HG02870 (cell line): Measurements from ENCODE around the gene MARCHF6.
A peak's percentile ranks its signal among the peaks of the same experiment; 100 is the strongest.
"Not testable (repeated sequence)": the region's sequence is repeated elsewhere in the genome, so short reads cannot be mapped to it uniquely, and the experiment has no call there.

Experiments
- ATAC-seq: cut with Tn5 transposase; IDR thresholded peaks from one replicate; pipeline ENCODE4 v1.9.1; 2021; ENCODE audit warnings: mild to moderate bottlenecking, moderate library complexity; ENCODE audit not compliant: unreplicated experiment

MARCHF6 gene

DNA sequence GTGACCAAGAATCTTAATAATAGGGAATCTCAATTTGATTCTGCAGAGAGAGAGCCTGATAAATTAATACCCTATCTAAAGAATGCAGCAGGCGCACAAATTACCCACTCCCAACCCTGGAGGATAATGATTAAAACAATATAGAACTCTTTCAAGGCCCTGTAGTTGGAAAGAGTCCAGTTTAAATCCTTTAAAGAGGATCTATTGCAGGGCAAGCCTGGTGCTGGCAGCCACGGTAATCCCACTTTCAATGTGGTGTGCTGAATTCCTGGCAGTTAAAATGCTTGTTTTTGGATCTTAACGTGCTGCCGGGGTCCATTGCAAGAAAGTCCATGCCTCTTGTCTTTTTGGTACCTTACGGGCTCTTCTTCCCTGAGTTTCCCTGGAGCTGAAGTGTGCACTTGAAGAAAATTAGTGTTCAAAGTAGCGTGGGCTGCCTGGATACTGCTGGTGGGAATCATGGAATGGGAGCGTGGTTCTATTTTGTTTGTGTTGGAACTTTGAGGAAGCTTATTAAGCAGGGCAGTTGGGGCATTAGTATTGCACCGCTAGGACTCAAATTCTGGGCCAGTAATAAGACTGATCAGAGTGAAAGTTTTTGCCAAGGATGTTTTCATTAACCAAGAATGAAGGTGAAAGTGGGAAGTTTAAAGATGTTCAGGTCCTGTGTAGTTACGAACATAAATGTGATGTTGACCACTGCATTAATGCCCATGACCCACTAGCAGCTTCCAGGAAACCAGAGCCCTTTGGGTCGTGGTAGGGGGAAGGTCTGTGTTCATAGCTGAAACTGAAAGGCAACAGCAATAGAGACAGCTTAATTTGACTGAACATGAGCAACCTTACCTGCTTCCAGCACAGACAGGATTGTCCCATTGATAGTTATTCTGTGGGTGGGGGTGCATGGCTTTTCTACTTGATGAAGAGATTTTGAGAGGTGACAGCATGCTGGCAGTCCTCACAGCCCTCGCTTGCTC, 20.8 kb downstream of the MARCHF6 start:
- ATAC-seq, result no peak

DNA sequence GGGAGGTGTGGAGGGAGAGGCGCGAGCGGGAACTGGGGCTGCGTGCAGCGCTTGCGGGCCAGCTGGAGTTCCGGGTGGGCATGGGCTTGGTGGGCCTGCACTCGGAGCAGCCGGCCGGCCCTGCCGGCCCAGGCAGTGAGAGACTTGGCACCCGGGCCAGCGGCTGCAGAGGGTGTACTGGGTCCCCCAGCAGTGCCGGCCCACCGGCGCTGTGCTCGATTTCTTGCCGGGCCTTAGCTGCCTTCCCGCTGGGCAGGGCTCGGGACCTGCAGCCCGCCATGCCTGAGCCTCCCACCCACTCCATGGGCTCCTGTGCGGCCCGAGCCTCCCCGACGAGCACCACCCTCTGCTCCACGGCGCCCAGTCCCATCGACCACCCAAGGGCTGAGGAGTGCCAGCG, 21.7 kb downstream of the MARCHF6 start:
- not testable (repeated sequence) for ATAC-seq

DNA sequence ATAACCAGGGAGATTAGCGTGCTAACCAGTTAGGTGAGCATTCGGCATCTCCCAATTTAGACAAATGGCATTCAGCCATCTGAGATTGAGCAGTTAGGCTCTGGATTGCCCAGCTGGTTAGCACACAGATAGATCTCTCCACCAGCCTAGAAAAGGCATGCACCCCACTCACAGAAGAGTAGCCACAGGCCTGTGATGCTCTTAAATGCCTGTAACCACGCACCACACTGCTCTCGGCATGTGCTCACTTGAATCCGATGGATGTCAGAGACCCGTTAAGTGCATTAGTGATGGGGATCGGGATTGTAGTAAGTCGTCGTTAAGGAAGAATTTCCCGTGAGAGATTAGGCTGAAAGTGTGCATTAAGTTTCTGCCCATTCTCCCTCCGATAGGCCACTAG, 23.0 kb downstream of the MARCHF6 start:
- ATAC-seq, result no peak

DNA sequence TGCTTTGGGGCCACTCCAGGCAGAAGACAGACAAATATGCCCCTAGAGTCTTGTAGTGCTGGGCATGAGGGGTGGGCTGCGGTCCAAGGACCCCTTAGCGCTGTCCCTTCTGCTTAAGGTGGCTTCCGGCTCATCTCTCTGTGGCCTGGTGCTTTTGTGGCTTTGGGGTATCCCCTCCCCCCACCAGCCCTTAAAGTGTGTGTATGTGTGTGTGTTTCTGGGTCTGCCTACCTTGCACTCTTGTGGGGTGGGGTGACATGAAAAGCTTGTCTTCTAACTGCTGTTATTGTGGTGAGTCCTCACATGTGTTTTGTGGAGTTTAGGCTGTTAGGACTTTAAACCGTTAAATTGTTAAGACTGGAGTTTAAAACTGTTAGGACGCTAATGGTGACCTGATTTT, 23.6 kb downstream of the MARCHF6 start:
- ATAC-seq, result no peak

DNA sequence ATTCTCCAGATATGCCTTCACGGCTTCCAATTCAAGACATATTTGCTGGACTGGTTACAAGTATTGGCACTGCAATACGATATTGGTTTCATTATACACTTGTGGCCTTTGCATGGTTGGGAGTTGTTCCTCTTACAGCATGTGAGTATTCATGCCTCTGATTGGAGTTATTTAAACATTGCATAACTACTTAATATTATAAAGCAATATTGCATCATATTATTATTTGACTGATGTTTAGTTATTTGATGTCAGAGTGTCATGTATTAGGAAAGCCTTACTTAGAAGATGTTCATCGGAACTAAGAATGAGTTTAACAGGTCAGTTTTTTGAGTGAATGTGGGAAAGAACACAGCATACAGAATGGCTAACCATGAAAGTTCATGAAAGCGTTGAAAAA, 28.3 kb downstream of the MARCHF6 start:
- ATAC-seq, result no peak

DNA sequence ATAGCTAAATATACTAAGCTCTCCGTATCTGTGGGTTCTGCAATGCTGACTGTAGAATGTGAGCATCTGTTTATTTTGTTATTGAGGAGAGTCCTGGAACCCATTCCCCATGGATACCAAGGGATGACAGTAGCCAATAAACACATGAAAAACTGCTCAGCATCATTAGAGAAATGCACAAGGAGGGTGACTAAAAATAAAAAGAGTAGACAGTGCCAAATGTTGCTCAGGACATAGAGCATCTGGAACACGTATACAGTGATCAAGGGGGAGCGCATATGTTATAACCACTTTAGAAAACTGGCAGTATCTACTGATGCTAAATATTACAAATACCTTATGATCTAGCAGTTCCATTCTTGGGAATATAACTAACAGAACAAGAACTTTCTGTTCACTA, 31.0 kb downstream of the MARCHF6 start:
- no peak for ATAC-seq

DNA sequence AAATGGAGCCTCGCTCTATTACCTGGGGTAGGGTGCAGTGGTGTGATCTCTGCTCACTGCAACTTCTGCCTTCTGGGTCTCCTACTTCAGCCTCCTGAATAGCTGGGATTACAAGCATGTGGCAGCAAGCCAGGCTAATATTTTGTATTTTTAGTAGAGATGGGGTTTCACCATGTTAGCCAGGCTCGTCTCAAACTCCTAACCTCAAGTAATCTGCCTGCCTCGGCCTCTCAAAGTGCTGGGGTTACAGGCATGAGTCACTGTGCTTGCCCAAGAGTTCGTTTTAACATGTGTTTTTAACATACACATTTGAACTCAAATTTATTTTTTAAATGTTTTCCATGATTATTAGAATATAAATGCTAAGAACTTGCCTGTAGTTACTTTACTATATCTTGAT, 34.2 kb downstream of the MARCHF6 start:
- no peak for ATAC-seq

DNA sequence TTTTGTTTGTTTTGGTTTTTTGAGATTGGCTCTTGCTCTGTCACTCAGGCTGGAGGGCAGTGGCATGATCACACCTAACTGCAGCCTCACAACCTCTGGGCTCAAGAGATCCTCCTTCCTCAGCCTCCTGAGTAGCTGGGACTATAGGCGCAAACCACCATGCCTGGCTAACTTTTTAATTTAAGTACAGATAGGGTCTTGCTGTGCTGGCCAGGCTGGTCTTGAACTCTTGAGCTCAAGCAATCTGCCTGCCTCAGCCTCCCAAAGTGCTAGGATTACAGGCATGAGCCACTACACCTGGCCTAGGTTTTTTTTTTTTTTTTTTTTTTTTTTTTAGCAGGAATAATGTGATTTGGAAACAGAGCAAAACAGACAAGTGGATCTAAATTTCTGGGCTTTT, 37.6 kb downstream of the MARCHF6 start:
- no peak for ATAC-seq

DNA sequence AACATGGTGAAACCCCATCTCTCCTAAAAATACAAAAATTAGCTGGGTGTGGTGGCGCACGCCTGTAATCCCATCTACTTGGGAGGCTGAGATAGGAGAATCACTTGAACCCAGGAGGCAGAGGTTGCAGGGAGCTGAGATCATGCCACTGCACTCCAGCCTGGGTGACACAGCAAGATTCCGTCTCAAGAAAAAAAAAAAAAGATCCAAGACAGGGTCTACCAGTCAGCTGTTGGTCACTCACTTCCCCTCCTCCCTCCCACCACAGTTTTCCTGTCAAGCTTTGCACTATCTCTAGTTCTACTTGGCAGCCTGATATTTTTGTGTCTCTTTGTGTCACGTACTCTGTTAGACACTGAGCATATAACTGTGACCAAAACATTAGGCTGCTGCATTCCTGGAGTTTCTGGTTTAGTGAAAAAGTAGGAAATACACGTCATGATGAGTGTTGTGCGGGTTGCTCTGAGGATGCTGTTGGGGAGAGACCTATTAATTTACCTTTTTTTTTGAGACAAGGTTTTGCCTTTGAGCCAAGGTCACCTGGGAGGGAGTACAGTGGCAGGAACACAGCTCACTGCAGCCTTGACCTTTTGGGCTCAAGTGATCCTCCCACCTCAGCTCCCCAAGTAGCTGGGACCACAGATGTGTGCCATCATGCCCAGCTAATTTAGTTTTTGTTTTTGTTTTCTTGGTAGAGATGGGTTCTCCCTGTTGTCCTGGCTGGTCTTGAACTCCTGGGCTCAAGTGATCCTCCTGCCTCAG, 39.3 kb downstream of the MARCHF6 start:
- not testable (repeated sequence) for ATAC-seq

DNA sequence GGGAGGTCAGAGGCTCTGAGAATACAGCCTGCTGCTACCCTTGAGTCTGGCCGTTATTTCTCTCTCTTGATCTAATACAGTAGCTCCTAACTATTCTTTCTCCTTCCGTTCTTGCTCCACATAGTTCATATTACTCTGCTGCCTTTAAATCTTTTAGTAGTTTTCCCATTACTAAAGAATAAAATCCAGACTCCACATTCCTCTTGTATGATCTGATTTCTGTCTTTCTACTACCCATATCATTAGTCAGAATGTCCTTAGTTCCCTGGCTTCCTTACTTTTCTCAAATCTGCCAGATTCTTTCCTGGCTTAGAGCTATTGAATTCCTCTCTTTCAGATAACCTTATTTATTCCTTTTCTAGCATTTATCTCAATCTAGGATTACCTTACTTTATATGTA, 40.0 kb downstream of the MARCHF6 start:
- ATAC-seq, result no peak

DNA sequence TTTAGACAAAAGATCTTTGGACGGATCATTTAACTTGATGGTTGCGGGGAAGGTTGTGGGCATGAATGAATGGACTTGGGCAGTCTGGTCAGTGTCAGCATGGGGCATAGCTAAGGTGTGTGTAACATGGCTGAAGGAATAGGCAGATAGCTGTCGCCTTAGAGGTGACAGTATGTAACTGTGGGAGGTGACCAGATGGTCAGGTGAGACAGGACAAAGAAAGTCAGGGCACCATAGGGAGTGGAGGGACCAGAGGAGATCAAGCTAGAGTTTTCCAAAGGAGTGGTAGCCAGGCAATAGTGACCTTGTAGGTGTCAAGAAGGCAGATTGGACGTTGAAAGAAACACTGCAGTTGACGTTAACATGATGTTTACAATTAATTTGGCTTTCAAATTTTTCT, 43.1 kb downstream of the MARCHF6 start:
- ATAC-seq, result no peak

DNA sequence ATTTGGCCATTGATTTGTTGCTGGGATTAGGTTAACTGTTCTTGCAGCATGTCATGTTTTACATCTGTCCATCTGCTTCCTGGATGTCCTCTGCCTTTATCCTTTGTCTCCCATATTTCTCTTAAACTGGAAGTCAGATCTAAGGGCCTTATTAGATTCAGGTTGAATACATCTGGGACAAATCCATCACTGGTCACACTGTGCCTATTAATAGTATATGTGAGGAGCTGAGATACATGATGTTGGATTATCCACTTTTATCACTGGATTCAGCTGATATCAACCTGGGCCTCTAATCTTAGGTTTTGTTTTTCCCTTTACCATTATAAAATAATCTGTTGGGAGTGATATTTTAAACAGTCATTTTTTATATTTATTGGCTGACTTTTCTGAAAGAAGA, 46.3 kb downstream of the MARCHF6 start:
- no peak for ATAC-seq

DNA sequence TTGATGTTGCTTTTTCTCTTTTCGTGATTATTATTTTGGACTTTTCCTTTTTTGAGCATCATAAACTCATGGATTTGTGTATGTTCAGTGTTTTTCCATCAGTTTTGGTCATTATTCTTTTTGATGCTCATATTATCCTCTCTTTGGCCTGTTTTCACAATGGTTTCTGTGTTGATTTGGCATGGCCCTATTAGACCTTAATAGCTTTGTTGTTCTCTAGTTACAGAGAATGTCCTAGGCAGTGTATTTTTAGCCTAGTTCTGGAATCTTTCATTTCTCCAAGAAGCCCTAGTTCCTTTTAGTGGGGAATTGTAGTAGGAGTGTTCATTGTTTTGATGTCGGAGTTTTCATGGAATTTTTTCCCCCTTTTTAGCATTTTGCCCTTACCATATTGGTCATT, 46.9 kb downstream of the MARCHF6 start:
- ATAC-seq, result no peak

DNA sequence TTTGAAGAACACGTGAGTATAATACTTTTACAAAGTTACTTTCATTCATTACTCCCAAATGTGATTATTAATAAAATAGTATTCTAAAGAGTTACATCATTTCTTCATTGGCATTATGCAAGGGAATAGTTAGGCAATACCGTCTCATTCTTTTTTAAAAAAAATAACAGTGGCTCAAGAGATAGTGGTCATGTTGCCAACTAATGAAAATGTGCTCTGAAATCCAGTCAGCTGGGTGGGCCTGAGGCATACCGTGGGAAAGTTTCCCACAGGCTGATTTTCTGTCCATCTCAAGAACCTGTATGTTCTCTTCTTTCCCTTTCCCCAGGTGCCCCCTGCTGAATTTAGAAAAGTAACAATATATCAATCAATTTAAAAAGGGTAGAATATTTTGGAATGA, 47.3 kb downstream of the MARCHF6 start:
- ATAC-seq, result no peak

DNA sequence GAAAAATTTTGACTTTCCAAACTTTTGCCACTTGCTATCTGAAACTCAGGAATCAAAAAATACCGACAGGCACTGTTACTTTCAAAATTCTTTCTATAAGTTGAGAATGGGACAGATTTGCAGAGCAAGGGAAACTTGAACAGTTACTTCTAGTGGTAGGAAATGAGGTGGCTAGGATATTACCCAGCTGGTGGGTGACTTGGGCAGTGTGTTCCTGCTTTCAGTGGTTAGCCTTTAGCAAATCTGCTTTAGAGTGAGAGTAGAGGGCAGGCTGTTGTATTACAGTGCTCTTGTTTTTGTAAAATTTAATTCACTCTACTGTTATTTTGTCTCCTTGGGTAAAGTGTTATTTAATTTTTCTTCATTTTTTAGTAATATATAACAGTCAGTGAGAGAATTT, 48.0 kb downstream of the MARCHF6 start:
- ATAC-seq, result peak; percentile 82
